Endothelial cell of umbilical vein (primary cell): ENCODE data around the gene MMADHC.

ENCODE experiments used
- EZH2 ChIP-seq: IDR thresholded peaks from 2 replicates; pipeline ENCODE4 v1.6.1; 2012; ENCODE audit warnings: borderline replicate concordance, low read depth, mild to moderate bottlenecking, moderate library complexity, low read length, inconsistent platforms; ENCODE audit not compliant: severe bottlenecking
- MAX ChIP-seq: IDR thresholded peaks from 2 replicates; pipeline ENCODE4 v1.6.1; 2011; ENCODE audit not compliant: insufficient read depth, insufficient read length
- MYC ChIP-seq: IDR thresholded peaks from one replicate; pipeline ENCODE4 v1.6.1; 2011; ENCODE audit warnings: mild to moderate bottlenecking, low read depth, low read length
- POLR2A ChIP-seq: IDR thresholded peaks from 2 replicates; pipeline ENCODE4 v1.6.1; 2012; ENCODE audit warnings: low read depth, mild to moderate bottlenecking, control low read depth, low read length
- POLR2AphosphoS5 ChIP-seq: IDR thresholded peaks from 2 replicates; pipeline ENCODE4 v1.6.1; 2012; ENCODE audit warnings: low read depth, mild to moderate bottlenecking, control low read depth, low read length, moderate library complexity; ENCODE audit not compliant: insufficient read depth
- TF ChIP-seq, protein P1 (sequence below), 2 donors: IDR thresholded peaks; 1 replicate in 1 of 2; 2 replicates in 1 of 2; pipeline ENCODE4 v1.5.1; 2011; ENCODE audit warnings: low read length in 2 of 2, mild to moderate bottlenecking in 2 of 2, moderate library complexity in 2 of 2, control low read depth in 1 of 2, inconsistent platforms in 1 of 2, low read depth in 1 of 2; ENCODE audit not compliant: insufficient read depth in 1 of 2; ENCODE audit errors: extremely low read depth in 1 of 2

- TF ChIP-seq, protein P1, sequence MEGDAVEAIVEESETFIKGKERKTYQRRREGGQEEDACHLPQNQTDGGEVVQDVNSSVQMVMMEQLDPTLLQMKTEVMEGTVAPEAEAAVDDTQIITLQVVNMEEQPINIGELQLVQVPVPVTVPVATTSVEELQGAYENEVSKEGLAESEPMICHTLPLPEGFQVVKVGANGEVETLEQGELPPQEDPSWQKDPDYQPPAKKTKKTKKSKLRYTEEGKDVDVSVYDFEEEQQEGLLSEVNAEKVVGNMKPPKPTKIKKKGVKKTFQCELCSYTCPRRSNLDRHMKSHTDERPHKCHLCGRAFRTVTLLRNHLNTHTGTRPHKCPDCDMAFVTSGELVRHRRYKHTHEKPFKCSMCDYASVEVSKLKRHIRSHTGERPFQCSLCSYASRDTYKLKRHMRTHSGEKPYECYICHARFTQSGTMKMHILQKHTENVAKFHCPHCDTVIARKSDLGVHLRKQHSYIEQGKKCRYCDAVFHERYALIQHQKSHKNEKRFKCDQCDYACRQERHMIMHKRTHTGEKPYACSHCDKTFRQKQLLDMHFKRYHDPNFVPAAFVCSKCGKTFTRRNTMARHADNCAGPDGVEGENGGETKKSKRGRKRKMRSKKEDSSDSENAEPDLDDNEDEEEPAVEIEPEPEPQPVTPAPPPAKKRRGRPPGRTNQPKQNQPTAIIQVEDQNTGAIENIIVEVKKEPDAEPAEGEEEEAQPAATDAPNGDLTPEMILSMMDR (IDR thresholded peaks at IDR 0.05; ENCODE audit: extremely low read depth in 1 of 2, insufficient read depth in 1 of 2, low read depth in 1 of 2, low read length in 2 of 2), result no peak
- TF ChIP-seq EZH2, result no peak
- no peak for TF ChIP-seq MAX
- TF ChIP-seq POLR2A, result no peak
- no peak for TF ChIP-seq MYC
- no peak for TF ChIP-seq POLR2AphosphoS5
Measured at GRCh38 chr2:149564097-149564496, 23.5 kb downstream of the MMADHC start.
